NOMO-1 (cell line): ENCODE results near the gene EPB42.

Experiments used
- DNase-seq, 2 experiments: peaks; one replicate each; lab custom pipeline; 2025; ENCODE audit not compliant: unreplicated experiment in 2 of 2; lab: John Stamatoyannopoulos, UW

EPB42 gene

DNA sequence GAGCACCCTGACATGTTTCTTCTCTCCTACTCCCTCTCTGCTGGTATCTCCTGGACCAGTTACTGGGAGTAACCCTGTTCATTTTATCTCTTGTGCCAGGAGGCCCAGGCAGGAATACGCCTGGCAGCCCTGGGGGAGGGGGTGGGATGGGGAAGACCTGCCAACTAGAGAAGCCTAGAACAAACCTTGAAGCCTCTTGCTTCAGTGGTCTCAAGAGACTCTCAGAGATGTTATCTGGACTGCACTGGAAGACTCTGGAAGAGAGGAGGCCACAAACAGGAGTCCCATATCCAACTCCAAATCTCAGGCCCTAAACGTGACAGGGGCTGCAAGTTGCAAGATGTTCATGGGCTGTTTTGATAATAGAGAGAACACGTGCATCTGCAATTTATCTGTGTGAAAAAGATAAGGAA is at the start of gene EPB42:
Gene EPB42, minus strand, starts transcription at position 28 of the 413 bp plus-strand sequence. CDS start 193 bp downstream, outside the sequence.
- no peak for DNase-seq

DNA sequence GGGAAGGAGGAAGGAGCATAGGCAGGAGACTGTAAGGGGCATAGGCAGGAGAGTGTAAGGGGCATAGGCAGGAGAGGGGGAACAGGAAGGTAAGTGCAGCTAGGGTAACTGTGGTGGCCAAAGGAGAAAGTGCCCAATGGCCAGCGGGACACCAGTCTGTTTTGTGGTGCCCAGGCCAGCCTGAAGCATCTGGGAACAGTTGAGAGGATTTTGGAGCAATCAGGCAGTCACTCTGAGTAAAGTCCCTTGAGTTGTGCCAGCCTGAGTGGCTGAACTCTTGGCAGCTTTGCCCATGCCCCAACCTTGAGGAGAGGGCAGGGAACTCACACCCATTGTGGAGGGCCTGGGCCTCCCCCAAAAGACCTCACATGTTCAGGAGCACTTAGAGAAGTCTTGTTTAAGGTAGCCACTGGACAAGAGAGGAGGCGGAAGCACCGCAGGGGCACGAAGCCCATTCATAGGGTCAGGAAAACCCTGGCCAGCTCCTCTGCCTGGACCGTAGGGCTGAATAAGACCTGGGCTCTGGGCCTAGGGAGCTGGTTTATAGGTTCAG is 49.4 kb upstream of the EPB42 start:
- DNase-seq: no peak

DNA sequence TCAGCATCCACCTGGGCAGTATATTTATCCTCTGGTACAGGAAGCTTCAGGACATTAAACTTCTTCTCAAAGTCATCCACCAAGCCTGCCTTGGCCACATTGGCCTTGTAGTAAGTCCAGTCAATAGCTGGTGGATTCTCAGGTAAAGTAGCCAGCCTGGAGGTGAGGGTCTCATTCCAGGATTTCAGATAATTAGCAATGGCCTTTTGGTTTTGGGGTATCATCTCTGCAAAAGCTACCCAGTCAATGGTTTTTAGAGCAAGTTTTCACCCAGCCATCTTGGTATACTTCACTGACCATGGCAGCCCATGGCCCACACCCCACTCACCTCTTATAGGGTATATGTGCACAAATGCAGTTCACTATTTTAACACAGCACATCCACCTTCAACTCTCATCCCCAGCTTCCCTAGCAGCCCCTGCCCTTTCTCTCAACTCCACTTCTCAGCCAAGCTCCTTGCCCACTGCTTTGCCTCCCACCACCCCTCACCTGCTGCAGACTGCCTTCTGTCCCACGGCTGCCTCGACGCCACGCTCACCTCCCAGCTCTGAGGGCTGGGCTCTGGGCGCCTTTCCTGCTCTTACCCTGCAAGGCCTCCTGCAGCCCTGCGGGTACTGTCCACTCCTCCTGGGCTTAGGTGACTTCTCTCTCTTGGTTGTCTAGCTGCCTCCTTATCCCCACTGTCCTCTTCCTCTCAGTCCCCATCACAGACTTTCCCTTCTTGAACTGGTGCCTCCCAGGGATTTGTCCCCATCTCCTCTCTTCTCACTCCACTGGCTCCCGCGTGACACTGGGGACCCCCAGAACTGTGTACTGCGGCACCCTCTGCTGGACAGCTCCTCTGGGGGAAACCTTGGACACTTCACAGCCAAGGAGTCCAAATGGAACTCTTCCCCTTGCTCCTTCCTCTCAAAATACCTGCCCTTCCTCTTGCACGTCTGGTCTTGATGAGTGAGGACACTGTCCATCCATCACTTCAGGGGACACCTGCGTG is 47.6 kb upstream of the EPB42 start:
- DNase-seq: peak; percentile 12 to 47

DNA sequence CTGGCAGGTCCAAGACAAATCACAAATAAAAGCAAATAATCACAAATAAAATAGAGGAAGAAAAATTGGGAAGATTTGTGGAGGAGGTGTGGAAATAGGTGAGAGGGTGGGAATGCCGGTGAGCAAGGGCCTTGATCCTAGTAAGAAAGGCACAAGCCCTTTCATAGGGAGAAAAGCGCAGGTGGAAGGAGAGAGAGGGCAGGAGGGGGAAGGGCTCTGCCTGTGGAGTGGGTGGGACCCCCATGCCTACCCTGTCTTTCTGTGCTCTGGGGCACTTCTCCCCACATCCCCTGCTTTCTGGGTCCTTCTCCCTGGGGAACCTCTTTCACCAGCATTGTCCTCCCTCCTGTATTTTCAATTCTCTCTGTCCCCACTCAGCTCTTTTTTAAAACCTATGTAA is 46.6 kb upstream of the EPB42 start:
- no peak for DNase-seq

DNA sequence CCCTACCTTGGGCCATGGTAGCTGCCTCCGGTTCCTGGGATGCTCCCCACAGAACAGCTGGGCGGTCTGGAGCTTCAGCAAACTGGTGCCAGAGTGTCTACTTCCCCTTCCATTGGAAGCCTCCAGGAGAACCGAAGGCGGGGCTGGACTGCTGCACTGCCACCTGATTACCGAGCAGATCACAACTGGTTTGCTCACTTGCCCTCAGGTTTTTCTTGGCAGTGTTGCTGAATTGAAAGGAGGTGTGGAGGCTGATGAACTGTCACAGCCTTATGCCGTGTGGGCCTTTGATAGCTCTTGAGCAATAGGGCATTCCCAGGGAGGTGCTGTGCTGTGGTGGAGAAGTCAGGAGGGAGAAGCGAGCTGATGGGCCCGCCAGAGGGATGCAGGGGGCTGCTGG is 46.0 kb upstream of the EPB42 start, which contains the start of gene TGM5:
Gene TGM5, minus strand, starts transcription at position 95 of the 400 bp plus-strand sequence. Its CDS starts 79 bp downstream, at position 16.
- no peak for DNase-seq

DNA sequence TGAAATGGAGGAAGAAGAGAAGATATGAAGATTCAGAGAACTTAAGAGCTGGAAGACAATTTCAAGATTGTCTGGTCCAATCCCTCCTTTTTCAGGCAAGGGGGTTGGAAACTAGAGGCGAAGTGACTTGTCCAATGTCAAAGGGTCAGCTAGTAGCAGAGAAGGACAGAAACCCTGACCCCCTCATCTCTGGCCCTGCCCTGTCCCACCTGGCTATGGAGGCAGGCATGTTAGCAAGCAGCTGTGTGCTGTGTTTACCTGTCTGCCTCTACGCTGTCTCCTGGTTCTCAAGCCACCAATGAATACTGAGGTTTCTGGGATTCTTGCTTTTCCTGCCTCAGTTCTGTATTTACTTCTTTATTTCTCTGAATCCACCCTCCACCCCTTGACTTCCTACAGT is 45.6 kb upstream of the EPB42 start:
- DNase-seq: no peak

DNA sequence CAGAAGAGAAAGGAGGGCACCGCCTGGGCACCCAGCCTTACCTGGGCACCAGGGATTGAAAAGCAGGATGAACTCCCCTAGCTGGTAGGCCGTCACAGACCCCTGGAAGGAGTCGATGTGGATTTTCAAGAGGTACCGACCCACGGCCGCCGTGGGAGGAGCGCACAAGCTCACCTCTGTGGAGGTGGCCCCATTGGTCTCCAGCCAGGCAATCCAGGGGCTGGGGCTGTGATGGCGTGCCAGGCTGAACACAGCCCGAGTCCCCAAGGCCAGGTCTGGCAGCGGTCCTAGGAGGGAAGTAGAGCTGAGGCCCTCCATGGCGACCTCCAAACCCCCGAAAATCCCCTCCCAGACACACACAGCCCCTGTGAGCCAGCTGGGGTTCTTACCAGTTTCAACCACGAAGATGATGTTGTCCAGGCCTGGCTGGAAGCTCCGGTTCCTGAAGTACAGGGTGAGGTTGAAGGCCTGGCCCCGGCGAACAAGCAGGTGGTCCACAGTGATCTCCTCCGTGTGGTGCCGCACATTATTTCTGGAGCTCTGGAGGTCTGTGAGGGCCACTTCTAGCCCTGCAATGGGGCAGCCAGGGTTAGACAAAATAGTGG is 39.3 kb upstream of the EPB42 start:
- DNase-seq: no peak

DNA sequence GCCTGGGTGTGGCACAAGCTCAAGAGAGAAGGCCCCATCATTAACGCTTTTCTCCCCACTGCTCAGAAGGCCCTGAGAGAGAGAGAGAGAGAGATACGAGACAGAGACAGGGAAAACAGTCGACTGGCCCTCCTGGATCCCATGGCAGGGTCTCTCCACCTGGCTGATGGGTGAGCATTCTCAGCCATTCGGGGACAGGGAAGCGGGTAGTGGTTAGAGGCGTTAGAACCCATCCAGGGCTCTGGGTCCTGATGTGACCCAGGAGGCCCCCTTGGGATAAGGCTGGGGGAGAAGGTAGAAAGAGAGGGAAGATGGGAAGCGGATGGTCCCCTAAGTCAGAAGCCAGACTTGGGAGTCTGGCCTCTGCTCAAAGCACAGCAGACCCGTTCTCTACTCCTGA is 38.0 kb upstream of the EPB42 start:
- DNase-seq: no peak

DNA sequence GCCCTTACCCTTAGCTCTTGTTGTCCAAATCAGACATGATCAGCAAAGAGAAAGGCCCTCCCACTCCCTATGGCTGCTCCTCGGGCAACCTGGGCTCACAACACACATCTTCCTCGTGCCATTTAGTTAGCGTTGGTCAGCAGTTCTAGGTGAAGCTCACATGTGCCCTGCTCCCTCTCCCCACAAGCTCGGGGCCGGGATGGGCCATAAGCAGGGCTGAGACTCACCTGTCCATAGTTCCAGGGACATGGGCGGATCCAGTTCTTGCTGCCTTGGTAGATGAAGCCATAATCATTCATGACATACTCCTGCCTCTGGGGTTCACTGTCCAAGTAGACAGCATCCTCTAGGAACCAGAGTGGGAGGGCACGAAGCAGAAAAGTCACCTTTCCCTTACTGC is 35.5 kb upstream of the EPB42 start:
- DNase-seq: no peak

DNA sequence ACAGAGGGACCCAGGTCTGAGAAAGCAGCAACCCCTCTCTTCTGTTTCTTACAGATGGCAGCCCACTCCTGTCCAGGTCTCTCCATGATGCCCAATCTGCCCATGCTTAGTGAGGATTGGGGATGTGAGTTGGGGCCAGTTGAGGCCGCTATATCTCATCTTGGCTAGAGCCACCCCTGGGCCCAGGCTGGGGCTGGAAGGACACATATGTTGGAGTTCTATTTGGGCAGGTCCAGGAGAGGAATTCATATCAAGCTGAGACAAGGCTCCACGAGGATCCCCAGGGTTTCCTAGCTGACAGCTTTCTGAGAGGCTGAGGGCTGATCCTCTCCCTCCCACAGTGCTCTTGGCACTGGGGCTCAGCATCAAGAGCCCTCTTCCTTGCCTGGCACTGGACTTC is 34.6 kb upstream of the EPB42 start:
- no peak for DNase-seq

DNA sequence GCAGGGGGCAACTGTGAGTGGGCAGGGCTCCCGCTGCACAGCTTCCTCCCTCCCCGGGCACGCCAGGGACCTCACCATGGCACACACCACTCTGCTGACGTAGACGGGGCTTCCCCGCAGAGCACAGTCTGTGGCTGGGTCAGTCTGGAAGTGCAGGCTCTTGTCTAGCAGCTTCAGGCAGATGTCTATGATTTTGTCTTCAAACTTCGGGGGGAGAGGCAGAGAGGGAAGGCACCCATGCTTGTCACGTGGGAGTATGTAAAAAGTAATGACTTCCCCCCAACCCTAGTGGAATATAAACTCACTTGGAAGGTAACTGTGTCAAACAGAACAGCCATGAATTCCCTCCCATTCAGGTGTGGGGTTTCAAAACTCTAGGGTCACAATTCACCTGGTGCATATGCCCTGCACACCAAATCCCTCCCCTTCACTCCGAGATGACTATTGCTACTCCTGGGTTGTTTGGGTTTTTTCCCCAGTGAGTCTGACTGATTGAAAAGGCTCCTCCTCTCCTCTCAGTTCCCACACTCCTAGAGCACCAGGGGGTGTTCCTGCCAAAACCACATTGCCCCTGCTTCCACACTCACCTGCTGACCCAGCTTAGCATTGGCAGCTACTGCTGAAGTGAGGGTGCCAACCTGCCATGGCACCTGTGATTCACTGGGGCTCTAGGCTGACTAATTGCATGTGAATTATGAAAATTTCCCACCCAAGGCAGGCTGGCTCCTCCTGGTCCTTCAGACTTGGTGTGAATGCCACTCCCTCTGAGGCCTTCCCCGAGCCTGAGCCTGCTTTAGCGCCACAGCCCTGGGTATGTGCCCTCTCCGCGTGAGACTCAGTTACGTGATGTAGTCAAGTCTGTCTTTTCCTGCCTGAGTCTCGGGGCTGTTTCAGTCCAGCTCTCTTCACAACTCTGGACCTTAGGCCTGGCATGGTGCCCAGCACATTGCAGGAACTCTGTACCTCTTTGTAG is 32.9 kb upstream of the EPB42 start:
- no peak for DNase-seq

DNA sequence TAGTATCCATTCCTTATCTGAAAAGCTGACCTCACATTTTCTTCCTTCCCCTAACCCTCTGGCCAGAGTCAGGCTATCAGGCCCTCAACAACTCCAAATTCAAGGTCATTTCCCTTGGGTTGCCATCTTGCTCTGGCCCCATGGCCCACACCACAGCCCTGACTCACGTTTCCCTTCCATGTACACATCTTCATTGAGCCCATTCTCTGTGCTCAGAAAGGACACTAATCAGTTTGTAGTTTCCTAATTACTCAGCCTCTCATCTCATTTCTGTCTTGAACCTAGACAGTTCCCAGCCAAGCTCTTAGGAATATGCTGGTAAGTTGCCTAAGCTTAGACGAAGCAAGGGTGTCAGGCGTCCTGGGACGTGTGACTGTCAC is 31.0 kb upstream of the EPB42 start:
- no peak for DNase-seq

DNA sequence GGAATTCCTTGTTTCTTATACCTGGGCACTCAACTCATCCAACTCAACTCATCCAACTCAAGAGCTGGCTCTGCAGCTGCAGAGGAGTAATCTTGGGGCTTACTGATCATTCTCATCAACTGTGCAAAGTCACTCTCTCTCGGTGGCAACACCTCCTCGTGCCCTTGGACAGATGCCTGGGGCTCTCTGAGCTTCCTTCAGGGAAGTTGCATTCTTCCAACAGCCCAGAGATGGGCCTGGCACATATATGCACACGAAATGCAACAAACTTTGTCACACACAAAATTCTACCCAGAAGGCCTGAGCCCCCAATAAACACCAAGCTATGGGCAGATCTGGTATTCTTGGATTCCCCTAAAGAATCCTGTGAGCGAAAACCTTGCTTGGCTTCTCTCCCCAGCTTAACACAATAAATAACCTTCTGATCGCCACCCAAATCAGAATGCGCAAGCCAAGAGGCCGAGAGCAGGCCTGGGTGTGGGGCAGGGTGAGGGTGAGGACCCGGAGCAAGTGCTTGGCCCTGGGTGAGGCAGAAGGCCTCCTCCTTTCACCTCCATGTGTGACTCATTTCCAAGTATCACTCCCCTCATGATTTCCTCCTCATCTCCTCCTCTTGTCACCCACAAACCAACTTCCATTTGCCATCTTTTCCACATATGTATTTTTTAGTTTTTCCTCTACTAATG is 30.5 kb upstream of the EPB42 start:
- DNase-seq: no peak

DNA sequence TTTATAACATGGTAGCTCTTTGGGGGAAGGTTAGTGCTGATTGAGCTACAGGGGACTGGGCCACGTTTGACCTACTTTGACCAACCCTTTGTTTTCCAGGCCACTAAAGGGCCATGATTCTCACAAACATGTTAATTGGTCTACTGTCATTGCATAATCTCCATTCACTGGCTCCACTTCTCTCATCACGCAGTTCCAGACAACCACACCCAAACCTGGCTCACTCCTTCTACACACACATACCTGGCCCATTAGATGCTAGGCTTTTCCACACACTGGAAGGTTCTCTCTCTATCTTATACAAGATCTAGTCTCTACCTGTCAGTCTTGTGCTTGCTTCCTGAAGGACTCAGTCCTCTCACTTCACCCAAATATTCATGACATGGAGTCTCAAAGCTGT is 30.0 kb upstream of the EPB42 start:
- DNase-seq: peak in 1 of 2 experiments; percentile 14

DNA sequence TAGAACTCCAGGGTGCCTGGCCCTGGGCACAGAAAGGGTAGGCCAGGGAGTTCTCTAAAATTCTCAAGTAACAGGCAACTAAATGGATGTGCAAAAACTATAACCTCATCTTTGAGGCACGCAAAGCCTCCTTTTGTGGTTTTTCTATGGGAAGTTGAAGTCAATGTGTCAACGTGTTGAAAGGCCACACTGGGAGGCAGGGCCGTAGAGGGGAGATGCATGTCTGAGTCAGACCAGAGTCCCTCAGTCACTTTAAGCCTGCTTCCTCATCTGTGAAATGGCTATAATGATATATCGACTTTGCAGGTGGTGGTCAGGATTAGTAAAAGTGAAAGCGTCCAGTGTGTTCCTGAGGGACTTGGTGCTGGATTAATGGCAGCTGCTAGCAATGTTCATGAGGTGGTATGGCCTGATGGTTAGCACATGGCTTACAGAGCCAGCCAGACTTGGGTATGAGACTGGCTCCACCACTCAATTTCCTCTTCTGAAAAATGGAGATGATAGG is 28.9 kb upstream of the EPB42 start:
- DNase-seq: peak; percentile 94 to 99

DNA sequence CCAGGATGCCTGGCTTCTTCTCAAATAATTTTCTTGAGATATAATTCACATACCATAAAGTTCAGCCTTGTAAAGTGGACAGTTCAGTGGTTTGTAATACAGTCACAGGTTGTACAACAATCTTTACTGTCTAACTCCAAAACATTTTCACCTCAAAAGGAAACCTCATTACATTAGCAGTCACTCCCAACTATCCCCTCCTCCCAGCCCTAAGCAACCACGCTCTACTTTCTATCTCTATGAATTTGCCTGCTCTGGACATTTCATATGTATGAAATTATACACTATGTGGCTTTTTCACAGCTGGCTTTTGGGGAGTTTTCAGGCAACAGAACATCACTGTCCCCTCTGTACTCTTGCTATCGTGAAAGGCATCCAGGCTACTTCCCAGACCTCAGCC is 28.4 kb upstream of the EPB42 start:
- DNase-seq: no peak

DNA sequence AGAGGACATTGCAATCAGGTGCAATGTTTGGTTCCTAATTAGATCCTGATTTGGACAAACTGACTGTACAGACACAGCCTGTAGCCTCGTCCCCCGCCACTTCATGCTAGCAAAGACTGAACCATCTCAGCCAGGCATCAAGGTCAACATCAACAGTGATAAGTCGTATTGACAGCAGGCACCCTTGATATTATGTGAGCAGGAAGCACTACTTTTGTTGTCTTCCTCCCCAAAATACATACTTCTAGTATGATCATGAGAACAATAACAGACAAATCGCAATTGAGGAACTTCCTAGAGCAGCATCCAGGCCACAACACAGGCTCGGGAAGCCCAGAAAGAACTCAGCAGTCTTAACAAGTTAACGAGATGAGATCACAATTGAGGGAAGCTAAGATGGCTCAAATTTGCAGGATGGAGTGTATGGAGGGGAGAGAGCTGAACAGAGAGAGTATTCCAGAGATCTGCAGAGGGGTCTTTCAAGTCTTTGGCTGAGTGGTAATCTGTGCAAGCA is 25.5 kb upstream of the EPB42 start:
- peak; percentile 18 to 25 for DNase-seq

DNA sequence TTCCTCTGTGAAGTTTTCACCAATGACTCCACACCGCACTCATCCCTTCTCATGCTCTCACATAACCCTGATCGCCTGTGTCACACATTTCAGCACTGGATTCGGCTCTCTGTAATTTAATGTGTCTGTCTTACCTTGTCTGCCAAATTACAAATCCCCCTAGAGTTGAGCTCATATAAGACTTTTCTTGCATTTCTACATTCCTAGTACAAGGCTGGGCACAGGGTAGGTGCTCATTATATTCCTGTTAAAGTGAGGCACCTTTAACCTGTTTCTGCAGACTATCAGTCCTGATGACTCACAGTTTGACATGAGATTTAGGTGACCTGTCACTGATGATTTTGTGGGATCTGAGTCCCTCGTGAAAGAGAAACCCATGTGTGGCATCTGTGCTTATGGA is 23.3 kb upstream of the EPB42 start:
- no peak for DNase-seq

DNA sequence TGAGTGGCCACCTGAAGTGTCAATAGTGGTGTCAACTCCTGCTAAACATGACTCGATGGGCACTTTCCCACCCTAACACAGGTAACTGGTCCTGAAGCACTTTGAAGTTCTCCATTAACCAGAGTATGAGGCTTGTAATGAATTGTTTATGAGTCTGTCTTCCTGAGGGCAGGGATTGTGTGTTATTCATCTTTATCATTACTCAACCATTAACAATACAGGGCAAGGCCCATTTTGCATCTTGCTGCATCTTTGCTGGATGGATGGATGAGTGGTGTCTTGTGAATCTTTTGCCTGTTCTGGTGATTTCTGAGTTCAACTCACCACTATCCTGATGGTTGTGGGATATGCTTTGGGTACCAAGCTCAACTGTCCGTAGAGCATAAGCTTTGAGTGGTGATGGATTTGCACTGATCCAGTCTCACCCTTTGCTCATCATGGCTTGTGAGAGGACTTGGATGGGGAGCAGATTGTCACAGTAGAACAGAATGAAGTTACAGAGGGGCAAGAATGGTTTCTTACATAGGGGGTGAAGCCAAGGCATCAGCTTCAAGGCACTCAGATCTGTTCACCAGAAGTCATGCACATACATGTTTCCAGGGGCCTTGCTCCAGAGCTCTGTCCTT is 22.3 kb upstream of the EPB42 start:
- no peak for DNase-seq
